Glutamatergic neuron (in vitro differentiated cells): ENCODE results near the gene EPHA5. TPM values are rescaled to one million over a fixed set of nuclear protein-coding genes. Genes with fewer than 3 reads are reported as not detected.

Experiments used
- DNase-seq: peaks from one replicate; pipeline ENCODE4 v3.0.0; 2022
- H3K27ac Mint-ChIP-seq: one replicate; pipeline ENCODE4 v1.8.0; 2020; ENCODE audit warnings: mild to moderate bottlenecking, mixed read lengths, inconsistent platforms; ENCODE audit not compliant: unreplicated experiment
- H3K27me3 Mint-ChIP-seq: one replicate; pipeline ENCODE4 v1.8.0; 2020; ENCODE audit warnings: mild to moderate bottlenecking, moderate library complexity, mixed read lengths, inconsistent platforms; ENCODE audit not compliant: unreplicated experiment
- H3K36me3 Mint-ChIP-seq: one replicate; pipeline ENCODE4 v1.8.0; 2020; ENCODE audit warnings: mild to moderate bottlenecking, mixed read lengths, inconsistent platforms; ENCODE audit not compliant: unreplicated experiment
- H3K4me1 Mint-ChIP-seq: one replicate; pipeline ENCODE4 v1.8.0; 2020; ENCODE audit warnings: mild to moderate bottlenecking, low read depth, mixed read lengths, inconsistent platforms; ENCODE audit not compliant: unreplicated experiment
- H3K4me3 Mint-ChIP-seq: one replicate; pipeline ENCODE4 v1.8.0; 2020; ENCODE audit warnings: mild to moderate bottlenecking, mixed read lengths, inconsistent platforms; ENCODE audit not compliant: unreplicated experiment
- H3K9me3 Mint-ChIP-seq: one replicate; pipeline ENCODE4 v1.8.0; 2020; ENCODE audit warnings: mild to moderate bottlenecking, moderate library complexity, mixed read lengths, inconsistent platforms; ENCODE audit not compliant: unreplicated experiment
- CTCF ChIP-seq: fragments of 200-600 bp; sonication (generic); IDR thresholded peaks from one replicate; pipeline ENCODE4 v1.5.0; 2021; ENCODE audit not compliant: partially characterized antibody, unreplicated experiment
- total RNA-seq: library from RNA; stranded (reverse); fragmentation: NEBNext Ultra II Directional; extraction: Animal tissue kit (Norgen Biotek cat#: 25700); gene quantifications from one replicate; pipeline ENCODE4 v1.2.1, GENCODE V29; 2021; ENCODE audit not compliant: unreplicated experiment

Gene EPHA5
- total RNA-seq, 1 donor from 2014 or later = 108 TPM

DNA sequence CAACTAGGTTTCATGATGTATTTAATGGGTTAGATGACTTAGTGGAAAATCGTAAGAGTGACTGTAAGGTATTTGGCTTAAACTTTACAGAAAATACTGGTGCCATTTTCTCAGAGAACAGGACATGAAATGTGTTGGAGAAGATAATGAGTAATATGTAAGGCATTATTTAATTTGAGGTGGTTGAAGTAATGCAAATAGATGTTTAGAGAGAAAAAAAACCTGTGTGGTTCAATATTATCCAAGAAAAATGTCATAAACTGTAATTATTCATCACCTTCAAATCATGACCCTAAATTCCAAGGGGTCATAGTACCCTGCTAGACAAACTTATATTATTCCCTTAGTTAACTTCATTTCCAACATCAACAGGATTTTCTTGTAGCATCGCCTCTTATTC, 171.7 kb downstream of the EPHA5 start:
- Mint-ChIP-seq H3K4me1 (no peaks in the 10 kb centered on the region), H3K27me3 (no peaks in the 10 kb centered on the region), H3K4me3 (no peak overlapping the region), H3K27ac (no peak overlapping the region), H3K9me3 (no peaks in the 10 kb centered on the region), H3K36me3 (no peaks in the 10 kb centered on the region)
- no peak for TF ChIP-seq CTCF
- no peak for DNase-seq

DNA sequence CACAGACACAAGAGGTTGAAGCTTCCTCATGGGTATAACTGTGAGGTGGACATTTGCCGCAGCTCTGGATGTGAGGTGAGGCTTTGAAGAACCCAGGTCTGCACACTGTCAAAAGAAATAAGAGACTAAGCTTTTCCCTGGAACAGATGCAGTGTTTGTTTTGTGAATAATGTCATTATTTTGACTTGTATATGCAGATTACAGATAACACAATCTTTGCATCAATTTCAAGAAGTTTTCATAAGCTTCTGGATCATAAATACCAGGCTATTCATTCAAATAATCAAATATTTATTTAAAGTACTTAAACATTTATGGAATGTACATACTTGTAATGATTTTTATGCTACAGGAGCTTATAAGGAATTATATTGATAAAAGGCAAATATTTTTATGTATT, 174.8 kb downstream of the EPHA5 start:
- Mint-ChIP-seq H3K27ac (no peak overlapping the region), H3K27me3 (no peaks in the 10 kb centered on the region), H3K4me3 (no peak overlapping the region), H3K9me3 (no peaks in the 10 kb centered on the region), H3K4me1 (no peaks in the 10 kb centered on the region), H3K36me3 (no peaks in the 10 kb centered on the region)
- no peak for TF ChIP-seq CTCF
- no peak for DNase-seq

GRCh38 chr4:65482410-65482809, 187.9 kb downstream of the EPHA5 start:
- Mint-ChIP-seq H3K27ac (no peak overlapping the region), H3K9me3 (no peaks in the 10 kb centered on the region), H3K27me3 (no peaks in the 10 kb centered on the region), H3K4me3 (no peak overlapping the region), H3K4me1 (peaks cover 3% of the 10 kb centered on the region), H3K36me3 (no peaks in the 10 kb centered on the region)
- no peak for TF ChIP-seq CTCF
- no peak for DNase-seq

GRCh38 chr4:65472531-65472930, 197.8 kb downstream of the EPHA5 start:
- Mint-ChIP-seq H3K4me1 (no peaks in the 10 kb centered on the region), H3K9me3 (peaks cover 2% of the 10 kb centered on the region), H3K4me3 (no peak overlapping the region), H3K36me3 (peaks cover 5% of the 10 kb centered on the region), H3K27me3 (no peaks in the 10 kb centered on the region), H3K27ac (no peak overlapping the region)
- DNase-seq = no peak
- no peak for TF ChIP-seq CTCF

DNA sequence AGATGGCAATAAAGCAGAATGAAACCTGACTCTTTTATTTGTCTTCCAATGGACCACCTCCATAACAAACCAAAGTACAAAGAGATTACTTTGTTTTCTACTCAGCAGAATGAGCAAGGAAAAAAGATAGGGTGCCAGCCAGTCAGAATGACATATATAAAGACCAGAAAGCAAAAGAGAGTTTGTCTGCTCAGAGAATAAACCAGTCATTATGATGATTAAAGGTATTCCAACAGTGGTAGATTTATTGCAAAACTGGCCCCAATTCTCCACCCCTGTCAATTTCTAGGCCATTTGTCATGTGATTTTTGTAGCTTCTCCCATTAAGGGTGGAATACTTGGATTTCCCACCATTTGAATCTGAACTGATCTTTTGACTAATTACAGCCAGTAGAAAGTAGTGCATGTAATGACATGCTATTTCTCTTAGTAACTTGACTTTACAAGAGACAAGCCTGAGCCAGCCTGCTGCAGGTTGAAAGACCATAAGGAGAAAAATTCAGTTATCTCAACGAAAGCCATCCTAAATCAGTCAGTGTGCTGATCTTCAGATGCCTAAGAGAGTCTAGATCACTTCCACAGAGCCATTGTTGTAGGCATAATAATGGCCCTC, 203.1 kb downstream of the EPHA5 start:
- no peaks in the 10 kb centered on the region for H3K4me1 Mint-ChIP-seq
- no peak overlapping the region for H3K4me3 Mint-ChIP-seq
- H3K27me3 Mint-ChIP-seq = no peaks in the 10 kb centered on the region
- no peak for TF ChIP-seq CTCF
- no peak overlapping the region for H3K27ac Mint-ChIP-seq
- no peaks in the 10 kb centered on the region for H3K36me3 Mint-ChIP-seq
- DNase-seq = no peak
- no peaks in the 10 kb centered on the region for H3K9me3 Mint-ChIP-seq
